Naive thymus-derived CD4-positive, alpha-beta T cell (primary cell): ENCODE results near the gene BTN3A1. TPM values are rescaled to one million over a fixed set of nuclear protein-coding genes. Genes with fewer than 3 reads are reported as not detected.
"Not testable (repeated sequence)": the region's sequence is repeated elsewhere in the genome, so short reads cannot be mapped to it uniquely, and the experiment has no call there.

Experiments used
- ATAC-seq: fragments of 150-1000 bp; cut with Tn5 transposase; 2 replicates; pipeline ENCODE4 v1.10.0; 2021; ENCODE audit warnings: mild to moderate bottlenecking, moderate library complexity
- CTCF ChIA-PET: fragments of 350-600 bp; sonication (Branson Sonifier 250); formaldehyde crosslinking; loops from one replicate; lab custom pipeline; 2021; ENCODE audit warnings: antibody characterized with exemption; lab: Charles Lee
- POLR2A ChIA-PET: fragments of 350-600 bp; sonication (Branson Sonifier 250); formaldehyde crosslinking; loops from one replicate; lab custom pipeline; 2021; ENCODE audit warnings: antibody characterized with exemption, inconsistent platforms; lab: Charles Lee
- DNase-seq, 9 donors: peaks; one replicate each; pipeline versions ENCODE4 v3.0.0 to v3.0.0-alpha.2; 2020 to 2022; ENCODE audit warnings: mixed read lengths in 1 of 9
- H3K27ac ChIP-seq: one replicate; pipeline ENCODE4 v1.7.0; 2013; ENCODE audit warnings: mild to moderate bottlenecking, low read depth, low read length, moderate library complexity
- H3K27me3 ChIP-seq, 2 donors: one replicate each; pipeline ENCODE4 v1.7.0; 2013; ENCODE audit warnings: low read length in 2 of 2, mild to moderate bottlenecking in 2 of 2, moderate library complexity in 2 of 2; ENCODE audit not compliant: control insufficient read depth in 2 of 2, insufficient read depth in 2 of 2
- H3K36me3 ChIP-seq, 3 experiments: 1 replicate in 2 of 3; 2 replicates in 1 of 3; pipeline ENCODE4 v1.7.0; 2013; ENCODE audit warnings: low read length in 3 of 3, mild to moderate bottlenecking in 3 of 3, moderate library complexity in 1 of 3; ENCODE audit not compliant: insufficient read depth in 3 of 3, control insufficient read depth in 2 of 3
- H3K4me1 ChIP-seq, 2 donors: one replicate each; pipeline ENCODE4 v1.7.0; 2013; ENCODE audit warnings: low read length in 2 of 2, mild to moderate bottlenecking in 2 of 2, moderate library complexity in 1 of 2; ENCODE audit not compliant: control insufficient read depth in 2 of 2, insufficient read depth in 2 of 2
- H3K4me3 ChIP-seq: 2 replicates; pipeline ENCODE4 v1.7.0; 2013; ENCODE audit warnings: mild to moderate bottlenecking, low read length
- H3K9me3 ChIP-seq, 3 experiments: 1 replicate in 2 of 3; 2 replicates in 1 of 3; pipeline ENCODE4 v1.7.0; 2013; ENCODE audit warnings: low read length in 3 of 3; ENCODE audit not compliant: control insufficient read depth in 2 of 3
- H3K27ac Mint-ChIP-seq, 9 donors: one replicate each; pipeline ENCODE4 v1.8.0; 2020 to 2022; ENCODE audit warnings: mixed read lengths in 9 of 9, mild to moderate bottlenecking in 8 of 9, moderate library complexity in 5 of 9, inconsistent platforms in 2 of 9
- H3K27me3 Mint-ChIP-seq, 5 donors: one replicate each; pipeline ENCODE4 v1.8.0; 2021 to 2022; ENCODE audit warnings: mixed read lengths in 5 of 5, mild to moderate bottlenecking in 1 of 5
- H3K36me3 Mint-ChIP-seq, 5 donors: one replicate each; pipeline ENCODE4 v1.8.0; 2020 to 2022; ENCODE audit warnings: mixed read lengths in 5 of 5, mild to moderate bottlenecking in 3 of 5, inconsistent platforms in 1 of 5
- H3K4me1 Mint-ChIP-seq, 7 donors: one replicate each; pipeline ENCODE4 v1.8.0; 2020 to 2022; ENCODE audit warnings: mixed read lengths in 7 of 7, mild to moderate bottlenecking in 3 of 7, inconsistent platforms in 1 of 7
- H3K4me3 Mint-ChIP-seq, 10 donors: one replicate each; pipeline ENCODE4 v1.8.0; 2020 to 2022; ENCODE audit warnings: mild to moderate bottlenecking in 10 of 10, mixed read lengths in 10 of 10, moderate library complexity in 6 of 10, inconsistent platforms in 2 of 10
- H3K9me3 Mint-ChIP-seq, 11 donors: one replicate each; pipeline ENCODE4 v1.8.0; 2020 to 2022; ENCODE audit warnings: mixed read lengths in 11 of 11, mild to moderate bottlenecking in 4 of 11, inconsistent platforms in 1 of 11, moderate library complexity in 1 of 11
- intact Hi-C, 2 donors: fragments of 100-400 bp; cut with micrococcal nuclease; formaldehyde crosslinking; loops; one replicate each; pipeline ENCODE4 v1.15.1; 2023
- polyA plus RNA-seq, 2 donors: library from polyadenylated mRNA; unstranded; fragments of 300-500 nt; fragmentation: Illumina TruSeq; gene quantifications; one replicate each; pipeline ENCODE4 v1.2.3, GENCODE V29; 2021
- total RNA-seq, 6 experiments: library from RNA in 5 of 6; stranded (reverse) in 5 of 6; gene quantifications; 1 replicate in 5 of 6; 2 replicates in 1 of 6; pipeline ENCODE4 v1.2.3 and lab custom pipeline; 2021 to 2026

The BTN3A1 gene
- total and polyA plus RNA-seq, 7 experiments from 2014 or later: 41.5 to 242 (median 206) TPM

GRCh38 chr6:26432627-26433201, 30.6 kb downstream of the BTN3A1 start:
- POLR2A ChIA-PET: interaction anchor here (1.4 kb wide), 1 partner anchor 87 kb away, joined by 3 read pairs; no protein-coding TSS in a partner anchor
- H3K36me3 ChIP-seq: no peaks in the 10 kb centered on the region

GRCh38 chr6:26433680-26434079, 31.6 kb downstream of the BTN3A1 start:
- CTCF ChIA-PET: not testable (repeated sequence)

More at GRCh38 chr6:26432627-26433201, 30.6 kb downstream of the BTN3A1 start:
- Histone ChIP-seq H3K27ac (no peak overlapping the region), H3K4me1 (no peaks in the 10 kb centered on the region), H3K4me3 (no peak overlapping the region), H3K27me3 (no peaks in the 10 kb centered on the region), H3K9me3 (peaks cover 0 to 8% (median 0%) of the 10 kb centered on the region in 3 experiments)
- DNase-seq (no peak), ATAC-seq (no peak)
- peaks cover 0 to 6% (median 0%) of the 10 kb centered on the region in 7 donors for H3K4me1 Mint-ChIP-seq
- no peak overlapping the region for H3K4me3 Mint-ChIP-seq
- peaks cover 10 to 28% (median 12%) of the 10 kb centered on the region in 5 donors for H3K36me3 Mint-ChIP-seq
- no peaks in the 10 kb centered on the region for H3K27me3 Mint-ChIP-seq
- H3K27ac Mint-ChIP-seq: no peak overlapping the region
- intact Hi-C loops: no loop called here
- CTCF ChIA-PET: no interaction called here
- peaks cover 6 to 22% (median 12%) of the 10 kb centered on the region in 11 donors for H3K9me3 Mint-ChIP-seq

DNA sequence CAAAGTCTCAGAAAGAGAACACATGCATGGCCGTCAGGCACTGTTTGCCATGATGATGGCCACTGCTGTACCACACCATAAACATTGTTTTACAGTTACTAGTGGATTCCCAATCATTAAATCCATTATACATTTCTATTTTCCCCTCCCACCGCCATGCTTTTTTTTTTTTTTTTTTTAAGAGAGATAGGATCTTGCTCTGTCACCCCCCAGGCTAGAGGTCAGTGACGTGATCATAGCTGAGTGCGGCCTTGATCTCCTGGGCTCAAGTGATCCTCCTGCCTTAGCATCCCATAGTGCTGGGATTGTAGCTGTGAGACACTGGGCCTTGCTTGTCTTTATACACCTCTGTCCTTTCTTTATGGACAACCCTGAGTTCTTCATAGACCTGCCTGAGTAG, 33.9 kb downstream of the BTN3A1 start:
- Histone ChIP-seq H3K27me3 (no peaks in the 10 kb centered on the region), H3K9me3 (peaks cover 0 to 8% (median 0%) of the 10 kb centered on the region in 3 experiments), H3K27ac (no peak overlapping the region), H3K36me3 (peaks cover 0 to 5% (median 0%) of the 10 kb centered on the region in 3 experiments), H3K4me1 (peaks cover 8 to 11% of the 10 kb centered on the region in 2 donors), H3K4me3 (no peak overlapping the region)
- Mint-ChIP-seq H3K27me3 (no peaks in the 10 kb centered on the region), H3K4me3 (no peak overlapping the region), H3K4me1 (peaks cover 12 to 22% (median 15%) of the 10 kb centered on the region in 7 donors), H3K9me3 (peaks cover 6 to 22% (median 12%) of the 10 kb centered on the region in 11 donors), H3K36me3 (peaks cover 12 to 30% (median 14%) of the 10 kb centered on the region in 5 donors), H3K27ac (no peak overlapping the region)
- ChIA-PET POLR2A (interaction anchor here (1.8 kb wide), 1 partner anchor 38 kb away, joined by 5 read pairs; no protein-coding TSS in a partner anchor), CTCF (interaction anchor here (0.8 kb wide), 1 partner anchor 53 kb away, joined by 3 read pairs; the partner anchor contains the start of gene BTN2A2)
- DNase-seq: no peak
- intact Hi-C loops: no loop called here
- no peak for ATAC-seq

More at GRCh38 chr6:26433680-26434079, 31.6 kb downstream of the BTN3A1 start:
- H3K4me3 ChIP-seq, intact Hi-C loops, H3K27me3 Mint-ChIP-seq, H3K9me3 ChIP-seq, H3K4me1 Mint-ChIP-seq, H3K27ac Mint-ChIP-seq, H3K27me3 ChIP-seq, H3K4me3 Mint-ChIP-seq, H3K27ac ChIP-seq, ATAC-seq, DNase-seq, H3K36me3 ChIP-seq, H3K4me1 ChIP-seq: not testable (repeated sequence)
- peaks cover 10 to 26% (median 12%) of the 10 kb centered on the region in 5 donors for H3K36me3 Mint-ChIP-seq
- H3K9me3 Mint-ChIP-seq: peaks cover 6 to 22% (median 12%) of the 10 kb centered on the region in 11 donors
- POLR2A ChIA-PET: interaction anchor here (1.4 kb wide), 1 partner anchor 86 kb away, joined by 3 read pairs; no protein-coding TSS in a partner anchor

- Histone ChIP-seq H3K4me1 (peaks cover 10 to 11% of the 10 kb centered on the region in 2 donors), H3K27me3 (no peaks in the 10 kb centered on the region), H3K27ac (no peak overlapping the region), H3K36me3 (peaks cover 0 to 5% (median 0%) of the 10 kb centered on the region in 3 experiments), H3K4me3 (no peak overlapping the region), H3K9me3 (peaks cover 0 to 8% (median 0%) of the 10 kb centered on the region in 3 experiments)
- intact Hi-C loops: no loop called here
- CTCF ChIA-PET: no interaction called here
- peaks cover 9 to 26% (median 14%) of the 10 kb centered on the region in 5 donors for H3K36me3 Mint-ChIP-seq
- H3K27me3 Mint-ChIP-seq: no peaks in the 10 kb centered on the region
- no peak overlapping the region for H3K27ac Mint-ChIP-seq
- no peak for DNase-seq
- peaks cover 6 to 22% (median 11%) of the 10 kb centered on the region in 11 donors for H3K9me3 Mint-ChIP-seq
- no peak for ATAC-seq
- peak overlapping the region in 1 of 10 donors; percentile 14 for H3K4me3 Mint-ChIP-seq
- peaks cover 11 to 31% (median 21%) of the 10 kb centered on the region in 7 donors for H3K4me1 Mint-ChIP-seq
- POLR2A ChIA-PET: no interaction called here
These were observed 35.5 kb downstream of the BTN3A1 start for GRCh38 chr6:26437550-26437949.

DNA sequence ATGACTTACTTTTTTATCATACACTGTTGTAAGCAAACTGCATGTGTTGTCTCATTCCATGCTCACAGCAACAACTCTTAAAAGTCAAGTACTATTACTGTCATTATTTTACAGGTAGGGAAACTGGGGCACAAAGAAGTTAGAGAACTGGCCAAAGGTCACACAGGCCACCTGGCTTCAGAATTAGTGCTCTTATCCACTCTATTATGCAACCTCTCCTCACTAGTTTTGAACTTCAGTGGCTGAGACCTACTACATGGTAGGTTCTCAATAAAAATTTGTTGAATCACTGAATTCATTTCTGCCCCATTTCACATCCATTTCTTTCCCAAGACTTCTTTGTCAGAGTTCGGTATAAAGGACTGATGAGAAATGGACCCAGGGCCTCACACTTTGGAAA, 35.9 kb downstream of the BTN3A1 start:
- ChIA-PET CTCF (interaction anchor here (0.6 kb wide), 1 partner anchor 144 kb away, joined by 3 read pairs; no protein-coding TSS in a partner anchor), POLR2A (interaction anchor here (0.7 to 4.5 kb wide), 2 partner anchors 36 to 173 kb away, joined by 3 to 19 read pairs; no protein-coding TSS in a partner anchor)
- H3K4me1 Mint-ChIP-seq: peaks cover 15 to 35% (median 26%) of the 10 kb centered on the region in 7 donors
- peak overlapping the region in 1 of 9 donors; percentile 15 for H3K27ac Mint-ChIP-seq
- peaks cover 0 to 8% (median 0%) of the 10 kb centered on the region in 3 experiments for H3K9me3 ChIP-seq
- H3K36me3 ChIP-seq: peaks cover 0 to 5% (median 0%) of the 10 kb centered on the region in 3 experiments
- intact Hi-C loops: no loop called here
- DNase-seq: no peak
- peaks cover 9 to 31% (median 14%) of the 10 kb centered on the region in 5 donors for H3K36me3 Mint-ChIP-seq
- H3K4me3 ChIP-seq: no peak overlapping the region
- H3K9me3 Mint-ChIP-seq: peaks cover 6 to 22% (median 11%) of the 10 kb centered on the region in 11 donors
- peaks cover 11 to 13% of the 10 kb centered on the region in 2 donors for H3K4me1 ChIP-seq
- no peaks in the 10 kb centered on the region for H3K27me3 Mint-ChIP-seq
- no peaks in the 10 kb centered on the region for H3K27me3 ChIP-seq
- ATAC-seq: no peak
- H3K27ac ChIP-seq: no peak overlapping the region
- no peak overlapping the region for H3K4me3 Mint-ChIP-seq

GRCh38 chr6:26439151-26440125, 37.4 kb downstream of the BTN3A1 start:
- no peak for ATAC-seq
- peak overlapping the region; percentile 94 for H3K4me3 ChIP-seq
- CTCF ChIA-PET: no interaction called here

More at GRCh38 chr6:26439151-26440125, 37.4 kb downstream of the BTN3A1 start:
- H3K9me3 Mint-ChIP-seq: peaks cover under 1 to 8% (median 3%) of the 10 kb centered on the region in 11 donors
- H3K36me3 Mint-ChIP-seq: peaks cover 3 to 33% (median 16%) of the 10 kb centered on the region in 5 donors
- H3K27ac Mint-ChIP-seq: peak overlapping the region; percentile 95 to 100 (median 99)
- intact Hi-C loops: loop anchor here (1.0 to 2.0 kb wide), 9 partner anchors 18 to 98 kb away; partner anchors contain the start of genes BTN2A1 (in 2 of the 2), BTN3A1 (in 2 of the 2) and BTN3A2 (in 2 of the 2)
- Histone ChIP-seq H3K4me1 (peaks cover 14 to 17% of the 10 kb centered on the region in 2 donors), H3K27ac (peak overlapping the region; percentile 99), H3K27me3 (no peaks in the 10 kb centered on the region), H3K9me3 (peaks cover 0 to 1% (median 0%) of the 10 kb centered on the region in 3 experiments), H3K36me3 (peaks cover 0 to 9% (median 4%) of the 10 kb centered on the region in 3 experiments)
- POLR2A ChIA-PET: interaction anchor here (0.6 to 4.5 kb wide), 5 partner anchors 8 to 98 kb away, joined by 3 to 19 read pairs (median 4); partner anchors contain the start of gene HMGN4
- peaks cover 24 to 50% (median 38%) of the 10 kb centered on the region in 7 donors for H3K4me1 Mint-ChIP-seq
- peak overlapping the region; percentile 89 to 100 (median 98) for H3K4me3 Mint-ChIP-seq
- H3K27me3 Mint-ChIP-seq: no peaks in the 10 kb centered on the region
- peak in 3 of 9 donors; percentile 7 to 35 (median 15) for DNase-seq
